ENCODE results near the gene CTAGE9. TPM values are rescaled to one million over a fixed set of nuclear protein-coding genes. Genes with fewer than 3 reads are reported as not detected.

The CTAGE9 gene
- total RNA-seq, 1 experiment from 2014 or later: 0.15 TPM

- Histone ChIP-seq H3K36me3 (ENCODE audit: control insufficient read depth, insufficient read depth, low read length) (no peaks in the 10 kb centered on the region), H3K27ac (ENCODE audit: low read length) (no peak overlapping the region), H3K27me3 (ENCODE audit: control insufficient read depth, insufficient read depth, low read length) (peaks cover 2% of the 10 kb centered on the region; the same call in 1 of the 2 replicates), H3K4me1 (ENCODE audit: control insufficient read depth, insufficient read depth, low read length) (no peaks in the 10 kb centered on the region), H3K4me3 (ENCODE audit: low read depth in 2 of 2, low read length in 2 of 2) (no peak overlapping the region), H3K9me3 (ENCODE audit: control insufficient read depth, insufficient read depth, low read depth, low read length) (no peaks in the 10 kb centered on the region)
- ChIA-PET POLR2A (no interaction called here), CTCF (no interaction called here)
- DNase-seq (ENCODE audit: low read depth, low spot score) (no peak), ATAC-seq (no peak)
- TF ChIP-seq POLR2AphosphoS5 (IDR thresholded peaks at IDR 0.05; ENCODE audit: low read depth, low read length) (no peak), TCF7L2 (IDR thresholded peaks at IDR 0.05; ENCODE audit: low read depth, low read length) (no peak), SIN3A (IDR thresholded peaks at IDR 0.05; ENCODE audit: borderline replicate concordance, insufficient read depth, low read depth, low read length) (no peak), CTCF (IDR thresholded peaks at IDR 0.05) (no peak), REST (IDR thresholded peaks at IDR 0.05; ENCODE audit: insufficient read depth in 1 of 2, low read depth in 2 of 2, low read length in 1 of 2) (no peak)
- in situ Hi-C loops (cut with HindIII; ENCODE audit: low pct_unique_long_range_greater_than_20kb, low sequenced_read_pairs): no loop called here
- no TSS peak for BruUV-seq (replicated peaks)
- intact Hi-C loops (cut with micrococcal nuclease; ENCODE audit: unreplicated experiment): no loop called here
Observed at GRCh38 chr6:131741688-131742393, 31.0 kb upstream of the CTAGE9 start.

GRCh38 chr6:131740161-131740560, 29.3 kb upstream of the CTAGE9 start:
- ChIA-PET POLR2A (no interaction called here), CTCF (no interaction called here)
- intact Hi-C loops (cut with micrococcal nuclease; ENCODE audit: unreplicated experiment): no loop called here
- in situ Hi-C loops (cut with HindIII; ENCODE audit: low pct_unique_long_range_greater_than_20kb, low sequenced_read_pairs): no loop called here
- no TSS peak for BruUV-seq (replicated peaks)
- DNase-seq (ENCODE audit: low read depth, low spot score): no peak
- Histone ChIP-seq H3K4me1 (ENCODE audit: control insufficient read depth, insufficient read depth, low read length) (no peaks in the 10 kb centered on the region), H3K9me3 (ENCODE audit: control insufficient read depth, insufficient read depth, low read depth, low read length) (no peaks in the 10 kb centered on the region), H3K27me3 (ENCODE audit: control insufficient read depth, insufficient read depth, low read length) (peaks cover 2% of the 10 kb centered on the region; the same call in 1 of the 2 replicates), H3K4me3 (ENCODE audit: low read depth in 2 of 2, low read length in 2 of 2) (no peak overlapping the region), H3K27ac (ENCODE audit: low read length) (no peak overlapping the region), H3K36me3 (ENCODE audit: control insufficient read depth, insufficient read depth, low read length) (no peaks in the 10 kb centered on the region)
- no peak for TF ChIP-seq CTCF (IDR thresholded peaks at IDR 0.05)
- no peak for TF ChIP-seq REST (IDR thresholded peaks at IDR 0.05; ENCODE audit: insufficient read depth in 1 of 2, low read depth in 2 of 2, low read length in 1 of 2)
- TF ChIP-seq SIN3A (IDR thresholded peaks at IDR 0.05; ENCODE audit: borderline replicate concordance, insufficient read depth, low read depth, low read length): no peak
- TF ChIP-seq POLR2AphosphoS5 (IDR thresholded peaks at IDR 0.05; ENCODE audit: low read depth, low read length): no peak
- TF ChIP-seq TCF7L2 (IDR thresholded peaks at IDR 0.05; ENCODE audit: low read depth, low read length): no peak
- no peak for ATAC-seq
